ENCODE results near the gene PRKG1. TPM values are rescaled to one million over a fixed set of nuclear protein-coding genes. Genes with fewer than 3 reads are reported as not detected.
"Not testable (repeated sequence)": the region's sequence is repeated elsewhere in the genome, so short reads cannot be mapped to it uniquely, and the experiment has no call there.

Gene PRKG1
- total RNA-seq, 2 donors from 2014 or later: 8.1 to 16.6 TPM

DNA sequence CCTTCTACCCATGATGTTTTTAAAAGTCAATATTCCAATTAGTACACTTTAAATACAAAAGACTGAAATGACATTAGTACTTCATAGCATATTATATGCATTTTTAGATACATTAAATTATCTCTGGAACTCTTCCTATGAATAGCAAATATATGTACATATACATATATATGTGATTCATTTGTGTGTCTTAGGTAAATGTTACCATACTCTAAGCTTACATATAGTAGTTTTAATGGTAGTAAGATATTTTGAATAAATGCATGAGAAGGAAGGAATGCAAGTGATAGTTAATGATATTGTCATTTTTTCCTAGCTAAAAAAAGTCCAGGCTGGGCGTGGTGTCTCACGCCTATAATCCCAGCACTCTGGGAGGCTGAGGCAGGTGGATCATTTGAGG is 671.1 kb downstream of the PRKG1 start:
- Histone ChIP-seq H3K9me3 (no peaks in the 10 kb centered on the region), H3K4me3 (no peak overlapping the region), H3K9ac (ENCODE audit: low read depth in 2 of 2, low read length in 2 of 2) (no peak overlapping the region), H3K4me1 (no peaks in the 10 kb centered on the region), H3K27me3 (no peaks in the 10 kb centered on the region), H3K27ac (no peak overlapping the region), H3K36me3 (no peaks in the 10 kb centered on the region)
- TF ChIP-seq CTCF (IDR thresholded peaks at IDR 0.05): no peak
- intact Hi-C loops (cut with DNase I): no loop called here
- no peak for DNase-seq

DNA sequence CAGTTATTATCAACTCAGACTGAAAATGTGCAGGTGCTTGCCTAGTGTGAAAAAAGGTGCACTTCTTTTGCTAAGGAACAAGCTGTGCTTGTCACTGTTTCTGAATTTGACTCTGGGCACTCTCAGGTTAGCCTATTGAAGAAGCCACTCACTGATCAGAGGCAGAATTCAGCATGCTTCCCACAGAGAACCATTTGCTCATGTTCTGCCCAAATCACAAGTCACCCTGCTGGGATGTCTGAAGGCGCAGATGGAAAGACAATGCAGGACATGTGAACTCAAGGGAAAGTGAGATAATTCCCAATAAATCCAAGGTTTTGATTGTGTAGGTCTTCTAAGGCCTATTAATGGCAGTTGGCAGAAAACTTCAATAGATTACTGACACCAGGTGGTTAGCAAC is 672.9 kb downstream of the PRKG1 start:
- no peaks in the 10 kb centered on the region for H3K9me3 ChIP-seq
- no peak for TF ChIP-seq CTCF (IDR thresholded peaks at IDR 0.05)
- no peaks in the 10 kb centered on the region for H3K36me3 ChIP-seq
- H3K27ac ChIP-seq: no peak overlapping the region
- intact Hi-C loops (cut with DNase I): no loop called here
- H3K4me3 ChIP-seq: no peak overlapping the region
- H3K9ac ChIP-seq (ENCODE audit: low read depth in 2 of 2, low read length in 2 of 2): no peak overlapping the region
- H3K27me3 ChIP-seq: no peaks in the 10 kb centered on the region
- H3K4me1 ChIP-seq: no peaks in the 10 kb centered on the region
- DNase-seq: no peak

DNA sequence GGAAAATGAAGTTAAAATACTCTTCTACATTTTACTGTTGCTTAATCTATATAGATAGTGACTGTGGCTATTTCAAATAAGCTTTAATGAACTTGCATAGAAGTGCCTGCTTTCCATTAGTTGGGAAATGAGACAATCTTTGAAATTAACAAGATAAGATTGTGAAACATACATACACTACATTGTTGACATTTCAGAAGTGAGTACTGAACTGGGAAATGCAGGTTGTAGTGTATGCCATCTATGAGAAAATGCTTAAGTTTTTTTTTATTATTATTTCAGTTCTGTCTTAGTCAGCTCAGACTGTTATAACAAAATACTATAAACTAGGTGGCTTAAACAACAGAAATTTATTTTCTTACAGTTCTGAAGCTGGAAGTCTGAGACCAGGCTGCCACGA is 674.7 kb downstream of the PRKG1 start:
- intact Hi-C loops (cut with DNase I): no loop called here
- H3K27ac ChIP-seq: no peak overlapping the region
- no peaks in the 10 kb centered on the region for H3K36me3 ChIP-seq
- H3K9ac ChIP-seq (ENCODE audit: low read depth in 2 of 2, low read length in 2 of 2): no peak overlapping the region
- TF ChIP-seq CTCF (IDR thresholded peaks at IDR 0.05): no peak
- DNase-seq: no peak
- H3K4me1 ChIP-seq: no peaks in the 10 kb centered on the region
- no peak overlapping the region for H3K4me3 ChIP-seq
- no peaks in the 10 kb centered on the region for H3K9me3 ChIP-seq
- H3K27me3 ChIP-seq: no peaks in the 10 kb centered on the region

DNA sequence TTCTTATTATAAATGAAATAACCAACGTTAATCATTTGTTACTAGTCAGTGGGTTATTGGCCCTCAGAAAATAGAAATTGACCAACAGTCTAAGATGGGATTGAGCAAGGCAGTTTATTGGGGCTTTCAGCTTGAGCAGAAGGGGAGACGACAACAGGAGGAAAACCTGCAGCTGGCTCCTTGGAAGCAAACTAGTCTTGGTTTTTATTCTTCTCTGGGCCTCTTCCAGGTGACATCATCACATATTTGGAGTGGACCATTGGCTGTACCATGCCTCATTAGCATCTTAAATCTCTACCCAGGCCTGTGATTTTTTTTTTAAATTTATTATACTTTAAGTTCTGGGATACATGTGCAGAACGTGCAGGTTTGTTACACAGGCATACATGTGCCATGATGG is 684.1 kb downstream of the PRKG1 start:
- H3K4me3 ChIP-seq: no peak overlapping the region
- no peaks in the 10 kb centered on the region for H3K27me3 ChIP-seq
- no peak for TF ChIP-seq CTCF (IDR thresholded peaks at IDR 0.05)
- H3K36me3 ChIP-seq: no peaks in the 10 kb centered on the region
- no peaks in the 10 kb centered on the region for H3K9me3 ChIP-seq
- H3K27ac ChIP-seq: no peak overlapping the region
- H3K4me1 ChIP-seq: no peaks in the 10 kb centered on the region
- intact Hi-C loops (cut with DNase I): no loop called here
- DNase-seq: no peak
- no peak overlapping the region for H3K9ac ChIP-seq (ENCODE audit: low read depth in 2 of 2, low read length in 2 of 2)

GRCh38 chr10:51758838-51759237 is 684.6 kb downstream of the PRKG1 start:
- H3K27ac ChIP-seq; H3K9me3 ChIP-seq; H3K27me3 ChIP-seq; H3K4me3 ChIP-seq; intact Hi-C loops (cut with DNase I); H3K4me1 ChIP-seq; H3K36me3 ChIP-seq; DNase-seq; H3K9ac ChIP-seq (ENCODE audit: low read depth in 2 of 2, low read length in 2 of 2): not testable (repeated sequence)

DNA sequence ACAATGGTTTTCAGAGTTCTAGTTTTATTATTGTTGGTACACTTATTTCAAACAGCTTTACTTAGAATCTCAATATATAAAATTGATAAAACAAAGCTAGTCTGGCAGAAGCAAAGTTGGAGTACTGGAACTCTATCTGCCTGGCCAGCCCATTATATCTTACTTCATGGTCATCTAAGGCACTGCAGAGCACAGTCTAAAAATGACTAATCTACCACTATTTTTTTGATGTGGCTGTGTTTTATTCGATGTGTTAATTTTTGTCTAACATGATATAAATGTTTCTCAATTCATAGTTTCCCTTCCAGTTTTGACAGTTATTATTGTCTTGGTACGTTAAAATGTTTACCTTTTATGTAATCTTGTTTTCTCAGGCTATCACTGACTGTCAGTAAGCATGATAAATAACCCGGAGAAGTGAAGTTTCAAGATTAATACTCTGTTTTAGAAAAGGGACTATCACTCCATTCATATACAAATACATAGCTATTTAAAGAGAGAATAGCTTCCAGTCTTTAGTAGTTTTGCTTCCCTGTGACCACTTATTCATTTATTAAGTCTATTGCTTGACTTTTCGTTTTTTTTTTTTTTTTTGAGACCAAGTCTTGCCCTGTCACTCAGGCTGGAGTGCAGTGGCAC is 685.7 kb downstream of the PRKG1 start:
- no peak overlapping the region for H3K4me3 ChIP-seq
- H3K4me1 ChIP-seq: no peaks in the 10 kb centered on the region
- no peak overlapping the region for H3K27ac ChIP-seq
- no peak overlapping the region for H3K9ac ChIP-seq (ENCODE audit: low read depth in 2 of 2, low read length in 2 of 2)
- DNase-seq: no peak
- no peaks in the 10 kb centered on the region for H3K27me3 ChIP-seq
- no peaks in the 10 kb centered on the region for H3K9me3 ChIP-seq
- intact Hi-C loops (cut with DNase I): no loop called here
- H3K36me3 ChIP-seq: no peaks in the 10 kb centered on the region
- no peak for TF ChIP-seq CTCF (IDR thresholded peaks at IDR 0.05)

All from colonic mucosa (tissue), 4 donors.